ENCODE measurements around the gene LMO3.

LMO3 gene

GRCh38 chr12:16612647-16613046 is 6.7 kb upstream of the LMO3 start:
- TF ChIP-seq CTCF (IDR thresholded peaks at IDR 0.05), result no peak

GRCh38 chr12:16611146-16611545 is 5.2 kb upstream of the LMO3 start:
- no peak for TF ChIP-seq CTCF (IDR thresholded peaks at IDR 0.05)

- no peak for TF ChIP-seq CTCF (IDR thresholded peaks at IDR 0.05)
Measured at GRCh38 chr12:16610743-16611142, 4.8 kb upstream of the LMO3 start.

- TF ChIP-seq CTCF (IDR thresholded peaks at IDR 0.05), result no peak
Measured at GRCh38 chr12:16610001-16610585, 4.1 kb upstream of the LMO3 start.

GRCh38 chr12:16608946-16609539 is 3.1 kb upstream of the LMO3 start:
- TF ChIP-seq CTCF (IDR thresholded peaks at IDR 0.05), result no peak

GRCh38 chr12:16607906-16608775 is 2.2 kb upstream of the LMO3 start:
- TF ChIP-seq CTCF (IDR thresholded peaks at IDR 0.05), result no peak

- TF ChIP-seq CTCF (IDR thresholded peaks at IDR 0.05), result no peak
Measured at GRCh38 chr12:16606991-16607390, 1.0 kb upstream of the LMO3 start.

Data from LNCAP (cell line).